Calu3 (cell line): ENCODE results near the gene VAC14. TPM values are rescaled to one million over a fixed set of nuclear protein-coding genes. Genes with fewer than 3 reads are reported as not detected.

Source experiments
- BruUV-seq: library from RNA; stranded (reverse); fragments of 400-500 nt; replicated peaks from 2 replicates; lab custom pipeline; 2021; lab: Mats Ljungman, UMichigan
- CTCF ChIA-PET: fragments of 300-600 bp; sonication (Branson Sonifier 250); formaldehyde crosslinking; loops from one replicate; lab custom pipeline; 2022; ENCODE audit warnings: antibody characterized with exemption; lab: Charles Lee
- DNase-seq: peaks from one replicate; pipeline ENCODE4 v3.0.0; 2022
- H3K27ac Mint-ChIP-seq: one replicate; pipeline ENCODE4 v1.8.0; 2022; ENCODE audit warnings: mixed read lengths; ENCODE audit not compliant: unreplicated experiment
- H3K27me3 Mint-ChIP-seq: one replicate; pipeline ENCODE4 v1.8.0; 2022; ENCODE audit warnings: mixed read lengths; ENCODE audit not compliant: unreplicated experiment
- H3K36me3 Mint-ChIP-seq: one replicate; pipeline ENCODE4 v1.8.0; 2022; ENCODE audit warnings: mild to moderate bottlenecking, moderate library complexity, mixed read lengths; ENCODE audit not compliant: insufficient read depth, unreplicated experiment
- H3K4me1 Mint-ChIP-seq: one replicate; pipeline ENCODE4 v1.8.0; 2022; ENCODE audit warnings: mild to moderate bottlenecking, low read depth, mixed read lengths; ENCODE audit not compliant: unreplicated experiment
- H3K4me3 Mint-ChIP-seq: one replicate; pipeline ENCODE4 v1.8.0; 2022; ENCODE audit warnings: mild to moderate bottlenecking, low read depth, moderate library complexity, mixed read lengths; ENCODE audit not compliant: unreplicated experiment
- H3K9me3 Mint-ChIP-seq: one replicate; pipeline ENCODE4 v1.8.0; 2022; ENCODE audit warnings: low read depth, mixed read lengths; ENCODE audit not compliant: unreplicated experiment
- intact Hi-C: fragments of 100-400 bp; cut with micrococcal nuclease; formaldehyde crosslinking; loops from one replicate; pipeline ENCODE4 v1.10.0; 2022; ENCODE audit not compliant: unreplicated experiment
- total RNA-seq: library from RNA; stranded (reverse); gene quantifications from 2 replicates; pipeline ENCODE4 v1.2.3, GENCODE V29; 2022
- TF ChIP-seq, protein P1 (sequence below): fragments of 200-600 bp; IDR thresholded peaks from one replicate; pipeline ENCODE4 v1.8.0; 2022; ENCODE audit warnings: antibody characterized with exemption; ENCODE audit not compliant: unreplicated experiment

VAC14 gene
- total RNA-seq, 1 experiment from 2014 or later: 63.8 TPM

DNA sequence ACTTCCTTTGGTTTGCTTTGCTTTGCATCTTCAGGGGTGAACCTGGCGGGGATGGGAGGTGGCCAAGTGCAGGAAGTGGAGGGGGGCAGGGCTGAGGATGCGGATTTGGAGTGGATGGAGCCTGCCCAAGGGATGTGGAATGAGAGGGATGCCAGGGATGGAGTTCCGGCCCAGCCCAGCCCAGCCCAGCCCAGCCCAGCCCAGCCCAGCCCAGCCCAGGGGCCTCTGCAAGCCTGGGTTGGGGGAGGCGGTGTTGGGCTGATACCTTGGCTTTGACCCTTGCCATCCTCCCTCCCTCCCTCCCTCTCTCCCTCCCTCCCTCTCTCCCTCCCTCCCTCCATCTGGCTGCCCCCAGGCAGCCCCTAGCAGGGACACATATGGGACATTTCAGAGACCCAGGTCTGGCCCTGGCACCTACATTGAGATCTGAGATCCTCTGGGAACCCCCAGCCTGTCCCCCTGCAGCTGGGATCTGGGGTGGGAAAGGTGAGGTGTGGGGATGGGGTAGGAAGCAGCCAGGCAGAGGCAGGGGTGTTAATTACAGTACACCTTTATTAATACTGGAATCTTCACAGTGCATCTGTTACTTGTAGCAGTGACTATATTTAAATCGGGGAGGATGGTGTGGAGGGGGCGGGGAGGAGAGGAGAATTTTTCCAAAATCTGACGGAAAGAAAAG is 140.1 kb downstream of the VAC14 start:
- CTCF ChIA-PET: interaction anchor here (0.5 kb wide), 1 partner anchor 23 kb away, joined by 4 read pairs; no protein-coding TSS in a partner anchor
- no peaks in the 10 kb centered on the region for H3K27me3 Mint-ChIP-seq
- TF ChIP-seq, protein P1, sequence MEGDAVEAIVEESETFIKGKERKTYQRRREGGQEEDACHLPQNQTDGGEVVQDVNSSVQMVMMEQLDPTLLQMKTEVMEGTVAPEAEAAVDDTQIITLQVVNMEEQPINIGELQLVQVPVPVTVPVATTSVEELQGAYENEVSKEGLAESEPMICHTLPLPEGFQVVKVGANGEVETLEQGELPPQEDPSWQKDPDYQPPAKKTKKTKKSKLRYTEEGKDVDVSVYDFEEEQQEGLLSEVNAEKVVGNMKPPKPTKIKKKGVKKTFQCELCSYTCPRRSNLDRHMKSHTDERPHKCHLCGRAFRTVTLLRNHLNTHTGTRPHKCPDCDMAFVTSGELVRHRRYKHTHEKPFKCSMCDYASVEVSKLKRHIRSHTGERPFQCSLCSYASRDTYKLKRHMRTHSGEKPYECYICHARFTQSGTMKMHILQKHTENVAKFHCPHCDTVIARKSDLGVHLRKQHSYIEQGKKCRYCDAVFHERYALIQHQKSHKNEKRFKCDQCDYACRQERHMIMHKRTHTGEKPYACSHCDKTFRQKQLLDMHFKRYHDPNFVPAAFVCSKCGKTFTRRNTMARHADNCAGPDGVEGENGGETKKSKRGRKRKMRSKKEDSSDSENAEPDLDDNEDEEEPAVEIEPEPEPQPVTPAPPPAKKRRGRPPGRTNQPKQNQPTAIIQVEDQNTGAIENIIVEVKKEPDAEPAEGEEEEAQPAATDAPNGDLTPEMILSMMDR: no peak
- no peak overlapping the region for H3K27ac Mint-ChIP-seq
- no peaks in the 10 kb centered on the region for H3K9me3 Mint-ChIP-seq
- intact Hi-C loops: no loop called here
- no TSS peak for BruUV-seq
- no peaks in the 10 kb centered on the region for H3K4me1 Mint-ChIP-seq
- H3K4me3 Mint-ChIP-seq: no peak overlapping the region
- peaks cover 8% of the 10 kb centered on the region for H3K36me3 Mint-ChIP-seq
- DNase-seq: no peak

DNA sequence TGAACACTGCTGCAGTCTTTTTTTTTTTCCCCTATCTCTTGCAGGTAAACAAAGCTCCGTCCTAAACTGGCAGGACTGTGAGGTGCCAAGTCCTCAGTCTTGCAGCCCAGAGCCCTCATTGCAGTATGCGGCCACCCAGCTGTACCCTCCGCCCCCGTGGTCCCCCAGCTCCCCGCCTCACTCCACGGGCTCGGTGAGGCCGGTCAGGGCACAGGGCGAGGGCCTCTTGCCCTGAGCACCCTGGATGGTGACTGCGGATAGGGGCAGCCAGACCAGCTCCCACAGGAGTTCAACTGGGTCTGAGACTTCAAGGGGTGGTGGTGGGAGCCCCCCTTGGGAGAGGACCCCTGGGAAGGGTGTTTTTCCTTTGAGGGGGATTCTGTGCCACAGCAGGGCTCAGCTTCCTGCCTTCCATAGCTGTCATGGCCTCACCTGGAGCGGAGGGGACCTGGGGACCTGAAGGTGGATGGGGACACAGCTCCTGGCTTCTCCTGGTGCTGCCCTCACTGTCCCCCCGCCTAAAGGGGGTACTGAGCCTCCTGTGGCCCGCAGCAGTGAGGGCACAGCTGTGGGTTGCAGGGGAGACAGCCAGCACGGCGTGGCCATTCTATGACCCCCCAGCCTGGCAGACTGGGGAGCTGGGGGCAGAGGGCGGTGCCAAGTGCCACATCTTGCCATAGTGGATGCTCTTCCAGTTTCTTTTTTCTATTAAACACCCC is 140.8 kb downstream of the VAC14 start:
- intact Hi-C loops: loop anchor here (10.0 kb wide), 2 partner anchors 55 to 495 kb away; no protein-coding TSS in a partner anchor
- CTCF ChIA-PET: interaction anchor here (0.5 to 1.0 kb wide), 2 partner anchors 24 to 111 kb away, joined by 4 read pairs; no protein-coding TSS in a partner anchor

DNA sequence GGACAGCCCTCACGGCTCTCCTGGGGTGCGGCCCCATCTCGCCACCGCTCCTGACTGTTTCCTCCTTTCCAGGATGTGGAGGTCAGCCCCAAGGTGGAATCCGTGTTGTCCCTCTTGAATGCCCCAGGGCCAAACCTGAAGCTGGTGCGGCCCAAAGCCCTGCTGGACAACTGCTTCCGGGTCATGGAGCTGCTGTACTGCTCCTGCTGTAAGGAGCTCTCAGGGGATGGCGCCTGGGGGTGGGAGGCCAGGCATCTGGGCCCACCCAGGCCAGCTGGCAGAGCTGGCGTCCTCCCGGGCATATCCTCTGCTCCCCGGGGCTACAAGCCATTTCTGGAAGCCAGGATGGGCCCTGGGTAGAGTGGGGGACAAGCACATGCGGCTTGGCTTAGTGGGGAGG is 141.4 kb downstream of the VAC14 start:
- Mint-ChIP-seq H3K27me3 (no peaks in the 10 kb centered on the region), H3K4me3 (no peak overlapping the region), H3K9me3 (no peaks in the 10 kb centered on the region), H3K27ac (no peak overlapping the region), H3K36me3 (no peaks in the 10 kb centered on the region), H3K4me1 (no peaks in the 10 kb centered on the region)
- TF ChIP-seq, protein P1: no peak
- intact Hi-C loops: loop anchor here (10.0 kb wide), 2 partner anchors 55 to 495 kb away; no protein-coding TSS in a partner anchor
- BruUV-seq: no TSS peak
- no peak for DNase-seq
- CTCF ChIA-PET: interaction anchor here (1.0 kb wide), 1 partner anchor 111 kb away, joined by 4 read pairs; no protein-coding TSS in a partner anchor

More for the DNA sequence above, 140.8 kb downstream of the VAC14 start:
- no peaks in the 10 kb centered on the region for H3K9me3 Mint-ChIP-seq
- TF ChIP-seq, protein P1: no peak
- H3K4me1 Mint-ChIP-seq: no peaks in the 10 kb centered on the region
- no peaks in the 10 kb centered on the region for H3K27me3 Mint-ChIP-seq
- no TSS peak for BruUV-seq
- no peak overlapping the region for H3K27ac Mint-ChIP-seq
- no peak for DNase-seq
- H3K4me3 Mint-ChIP-seq: no peak overlapping the region
- H3K36me3 Mint-ChIP-seq: peaks cover 3% of the 10 kb centered on the region

GRCh38 chr16:70658921-70659320 is 142.0 kb downstream of the VAC14 start:
- intact Hi-C loops: loop anchor here (10.0 kb wide), 2 partner anchors 54 to 494 kb away; no protein-coding TSS in a partner anchor
- BruUV-seq: no TSS peak
- Mint-ChIP-seq H3K9me3 (no peaks in the 10 kb centered on the region), H3K4me1 (peaks cover 3% of the 10 kb centered on the region), H3K27ac (no peak overlapping the region), H3K27me3 (no peaks in the 10 kb centered on the region), H3K36me3 (no peaks in the 10 kb centered on the region), H3K4me3 (no peak overlapping the region)
- TF ChIP-seq, protein P1: no peak
- no peak for DNase-seq
- CTCF ChIA-PET: no interaction called here
